ENCODE measurements around the gene ABHD16A. TPM values are rescaled to one million over a fixed set of nuclear protein-coding genes. Genes with fewer than 3 reads are reported as not detected.
"Not testable (repeated sequence)": the region's sequence is repeated elsewhere in the genome, so short reads cannot be mapped to it uniquely, and the experiment has no call there.

The ABHD16A gene
- total RNA-seq, 1 donor from 2014 or later = 44.5 TPM

DNA sequence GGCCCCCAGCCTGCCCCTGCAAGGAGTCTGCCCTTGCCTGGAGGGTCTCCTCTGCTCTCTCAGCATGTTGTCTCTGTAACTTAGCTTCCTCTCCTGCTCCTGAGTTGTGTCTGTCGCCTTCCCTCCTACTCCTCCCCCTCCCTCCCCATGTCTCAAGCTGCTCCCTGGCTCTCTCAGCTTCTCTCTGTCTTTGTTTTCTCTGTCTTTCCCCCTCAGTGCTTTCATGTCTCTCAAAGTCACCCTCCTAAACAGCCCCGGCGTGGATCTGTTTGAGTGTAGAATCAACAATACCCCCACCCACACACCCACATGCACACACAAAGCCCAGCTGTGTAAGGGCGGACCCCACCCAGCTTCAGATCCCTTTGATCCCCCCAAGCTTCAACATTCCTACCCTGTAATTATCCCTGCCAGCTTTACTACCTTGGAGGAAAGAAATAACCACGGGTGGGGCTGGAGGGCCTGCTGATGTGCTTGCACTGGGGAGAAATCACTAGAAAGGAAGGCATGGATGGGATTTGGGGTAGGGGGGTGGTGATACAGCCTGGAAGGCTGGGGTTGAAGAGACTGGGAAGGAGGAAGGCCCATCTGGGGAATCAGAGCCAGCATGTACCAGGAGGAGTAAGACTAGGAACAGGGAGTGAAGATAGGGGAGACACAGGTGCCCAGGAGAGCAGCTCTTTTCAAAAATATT is 11.0 kb upstream of the ABHD16A start:
- DNase-seq (ENCODE audit: low spot score) = no peak

DNA sequence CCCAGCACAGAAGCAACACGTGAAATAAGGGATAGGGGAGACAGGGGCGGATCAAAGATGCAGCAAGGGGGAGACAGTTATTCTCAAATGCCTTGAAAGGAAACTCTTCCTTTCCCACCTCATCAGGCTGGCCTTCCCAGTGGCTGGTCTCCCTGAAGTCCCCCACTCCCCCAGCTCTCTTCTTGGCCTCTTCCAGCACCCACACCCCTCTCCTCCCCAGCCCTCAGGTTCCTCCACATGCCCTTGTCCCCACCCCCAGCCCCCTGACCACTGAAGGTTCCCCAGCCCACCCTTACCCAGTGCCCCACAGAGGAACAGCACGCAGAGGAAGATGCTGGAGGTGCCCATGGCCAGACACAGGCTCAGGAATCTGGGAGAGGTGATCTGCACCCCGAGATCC is 10.3 kb upstream of the ABHD16A start:
- no peak for DNase-seq (ENCODE audit: low spot score)

DNA sequence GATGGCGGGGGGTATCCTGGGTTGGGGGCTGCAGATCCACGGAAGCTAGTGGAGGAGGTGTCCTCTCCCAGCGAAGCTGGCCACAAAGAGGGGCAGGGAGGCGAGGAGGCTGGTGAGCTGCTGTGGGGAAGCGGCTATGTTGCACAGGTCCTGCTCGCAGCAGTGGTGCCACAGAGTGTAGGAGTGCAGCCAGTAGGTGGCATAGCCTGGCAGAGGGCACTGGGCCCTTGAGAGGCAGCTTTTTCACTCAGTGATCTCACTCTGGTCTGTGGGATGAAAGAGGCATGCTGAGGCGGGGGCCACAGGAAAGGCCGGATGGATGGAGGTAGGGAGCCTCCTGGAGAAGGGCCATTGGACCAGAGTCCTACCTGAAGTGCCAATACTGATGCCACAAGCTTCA is 9.2 kb upstream of the ABHD16A start:
- no peak for DNase-seq (ENCODE audit: low spot score)

DNA sequence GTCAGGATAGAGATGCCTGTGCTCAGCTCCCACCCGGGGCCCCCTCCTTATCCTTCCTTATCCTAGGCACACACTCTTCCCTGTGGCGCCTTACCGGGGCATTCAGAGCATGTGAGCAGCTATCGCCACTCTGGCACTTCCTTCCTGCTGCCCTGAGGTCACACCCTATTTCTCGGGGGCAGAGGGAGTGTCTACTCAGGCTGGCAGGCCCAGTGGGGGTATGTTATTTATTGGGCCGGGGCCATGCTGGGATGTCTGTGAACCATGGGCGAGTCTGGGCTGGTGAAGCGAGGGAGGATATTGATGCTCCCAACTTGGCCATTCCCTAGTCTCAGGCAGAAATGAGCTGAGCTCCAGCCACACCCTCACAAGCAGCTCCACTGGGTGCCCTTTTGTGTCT is 8.1 kb upstream of the ABHD16A start:
- no peak for DNase-seq (ENCODE audit: low spot score)

DNA sequence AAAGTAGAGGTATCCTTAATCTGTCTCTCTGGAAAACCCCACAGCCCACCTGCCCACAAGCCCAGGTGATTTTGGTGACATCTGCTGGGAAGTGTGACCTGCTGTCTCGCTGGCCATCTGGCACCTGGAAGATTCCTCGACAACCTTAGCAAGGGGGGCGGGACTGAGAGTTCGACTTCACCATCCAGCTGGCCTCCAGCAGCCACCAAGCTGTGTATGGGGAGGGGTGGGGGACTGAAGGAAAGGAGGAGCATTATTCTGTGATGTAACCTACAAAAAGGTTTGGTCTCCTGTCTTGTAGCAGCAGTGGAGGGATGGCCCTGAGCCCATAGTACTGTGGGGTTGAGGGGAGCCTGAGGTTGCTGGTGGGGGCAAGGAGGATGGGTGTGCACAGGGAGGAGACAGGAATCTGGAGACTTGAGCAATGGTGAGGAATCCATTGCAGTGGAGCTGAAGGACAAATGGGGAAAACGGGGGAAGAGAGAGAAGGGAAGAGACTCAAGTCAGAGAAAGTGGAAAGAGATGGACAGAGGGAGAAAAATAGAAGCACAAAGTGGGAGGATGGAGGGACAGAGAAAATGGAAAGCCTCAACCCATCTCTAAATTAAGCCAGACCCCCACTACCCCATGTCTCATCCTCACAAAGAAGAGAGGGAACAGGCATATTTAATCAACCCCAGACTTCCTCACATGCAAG is 7.5 kb upstream of the ABHD16A start:
- no peak for DNase-seq (ENCODE audit: low spot score)

DNA sequence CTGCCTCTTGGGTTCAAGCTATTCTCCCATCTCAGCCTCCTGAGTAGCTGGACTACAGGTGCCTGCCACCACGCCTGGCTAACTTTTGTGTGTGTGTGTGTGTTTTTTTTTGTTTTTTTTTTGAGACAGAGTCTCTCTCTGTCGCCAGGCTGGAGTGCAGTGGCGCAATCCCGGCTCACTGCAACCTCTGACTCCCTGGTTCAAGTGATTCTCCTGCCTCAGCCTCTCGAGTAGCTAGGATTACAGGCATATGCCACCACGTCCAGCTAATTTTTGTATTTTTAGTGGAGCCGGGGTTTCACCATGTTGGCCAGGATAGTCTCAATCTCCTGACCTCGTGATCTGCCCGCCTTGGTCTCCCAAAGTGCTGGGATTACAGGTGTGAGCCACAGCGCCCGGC is 6.0 kb upstream of the ABHD16A start:
- not testable (repeated sequence) for DNase-seq (ENCODE audit: low spot score)

DNA sequence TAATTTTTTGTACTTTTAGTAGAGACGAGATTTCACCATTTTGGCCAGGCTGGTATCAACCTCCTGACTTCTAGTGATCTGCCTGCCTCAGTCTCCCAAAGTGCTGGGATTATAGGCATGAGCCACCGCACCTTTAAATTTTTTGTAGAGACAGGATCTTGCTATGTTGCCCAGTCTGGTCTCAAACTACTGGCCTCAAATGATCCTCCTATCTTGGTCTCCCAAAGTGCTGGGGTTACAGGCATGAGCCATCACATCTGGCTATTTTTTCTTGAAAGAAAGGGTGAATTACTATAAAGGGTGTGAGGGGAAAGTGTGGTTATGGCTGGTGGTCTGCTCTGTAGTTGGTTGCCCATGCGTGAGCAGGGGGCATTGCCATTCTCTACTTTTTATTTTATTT is 5.1 kb upstream of the ABHD16A start:
- no peak for DNase-seq (ENCODE audit: low spot score)

DNA sequence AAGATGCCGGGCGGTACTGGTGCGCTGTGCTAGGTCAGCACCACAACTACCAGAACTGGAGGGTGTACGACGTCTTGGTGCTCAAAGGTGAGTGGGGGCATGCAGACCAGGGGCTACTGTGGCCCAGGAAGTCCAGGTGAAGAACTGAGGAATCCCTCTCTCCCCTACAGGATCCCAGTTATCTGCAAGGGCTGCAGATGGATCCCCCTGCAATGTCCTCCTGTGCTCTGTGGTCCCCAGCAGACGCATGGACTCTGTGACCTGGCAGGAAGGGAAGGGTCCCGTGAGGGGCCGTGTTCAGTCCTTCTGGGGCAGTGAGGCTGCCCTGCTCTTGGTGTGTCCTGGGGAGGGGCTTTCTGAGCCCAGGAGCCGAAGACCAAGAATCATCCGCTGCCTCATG is 4.6 kb upstream of the ABHD16A start:
- no peak for DNase-seq (ENCODE audit: low spot score)

DNA sequence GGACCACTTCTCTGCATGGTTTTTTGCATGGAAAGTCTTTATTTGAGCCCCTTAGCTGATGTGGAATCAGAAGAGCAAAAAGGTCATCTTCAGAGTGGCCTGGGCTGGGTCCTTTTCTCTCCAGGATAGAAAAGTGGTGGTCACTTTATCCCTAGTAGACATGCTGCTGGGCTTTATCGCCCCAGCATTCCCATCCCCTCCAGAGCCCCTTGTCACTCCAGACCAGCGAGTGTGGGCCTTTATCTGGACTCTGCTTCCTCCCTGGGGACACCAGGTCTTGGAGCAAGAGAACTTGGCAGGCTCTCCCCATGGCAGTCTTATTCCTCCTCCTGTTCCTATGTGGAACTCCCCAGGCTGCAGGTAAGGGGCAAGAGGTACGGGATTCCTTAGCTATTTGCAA is 3.5 kb upstream of the ABHD16A start, which contains the start of gene LY6G6F:
LY6G6F (plus strand) TSS at position 268 of the 400 bp plus-strand sequence; CDS start at position 309, 41 bp downstream.
- no peak for DNase-seq (ENCODE audit: low spot score)

DNA sequence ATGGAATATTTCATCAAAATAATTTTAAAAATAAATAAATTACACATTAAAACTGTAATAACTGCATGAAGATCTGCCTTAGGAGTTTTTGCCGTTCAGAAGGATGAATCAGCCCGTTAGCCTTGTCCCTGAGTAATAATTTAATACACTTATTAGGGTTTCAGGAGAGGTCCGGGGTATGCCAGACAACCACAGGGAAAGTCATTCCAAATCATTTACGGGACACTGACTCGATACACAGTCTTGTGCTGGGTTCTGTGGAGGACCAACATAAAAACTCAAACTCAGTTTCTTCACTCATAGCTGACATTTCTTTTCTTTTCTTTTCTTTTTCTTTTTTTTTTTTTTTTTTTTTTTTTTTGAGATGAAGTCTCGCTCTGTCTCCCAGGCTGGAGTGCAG is 2.8 kb upstream of the ABHD16A start:
- no peak for DNase-seq (ENCODE audit: low spot score)

DNA sequence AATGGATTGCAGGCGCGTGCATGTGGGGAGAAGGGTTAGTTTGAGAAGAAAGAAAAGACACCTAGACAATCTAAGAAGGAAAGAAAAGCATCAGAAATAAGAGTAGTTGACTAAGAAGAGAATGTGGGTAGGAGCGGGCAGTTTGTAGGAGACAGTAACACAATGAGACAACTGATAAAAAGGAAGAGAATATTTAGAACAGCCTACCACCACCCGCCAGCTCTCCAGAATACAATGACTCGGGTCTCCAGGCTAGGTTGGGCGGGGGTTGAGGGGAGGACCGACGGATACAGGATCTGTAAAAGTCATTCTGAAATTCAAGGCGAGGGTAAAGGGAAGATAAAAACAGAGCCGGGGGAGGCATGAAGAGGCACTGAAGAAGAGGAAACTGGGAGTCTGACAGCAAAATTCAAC is 712 bp downstream of the ABHD16A start:
- no peak for DNase-seq (ENCODE audit: low spot score)

DNA sequence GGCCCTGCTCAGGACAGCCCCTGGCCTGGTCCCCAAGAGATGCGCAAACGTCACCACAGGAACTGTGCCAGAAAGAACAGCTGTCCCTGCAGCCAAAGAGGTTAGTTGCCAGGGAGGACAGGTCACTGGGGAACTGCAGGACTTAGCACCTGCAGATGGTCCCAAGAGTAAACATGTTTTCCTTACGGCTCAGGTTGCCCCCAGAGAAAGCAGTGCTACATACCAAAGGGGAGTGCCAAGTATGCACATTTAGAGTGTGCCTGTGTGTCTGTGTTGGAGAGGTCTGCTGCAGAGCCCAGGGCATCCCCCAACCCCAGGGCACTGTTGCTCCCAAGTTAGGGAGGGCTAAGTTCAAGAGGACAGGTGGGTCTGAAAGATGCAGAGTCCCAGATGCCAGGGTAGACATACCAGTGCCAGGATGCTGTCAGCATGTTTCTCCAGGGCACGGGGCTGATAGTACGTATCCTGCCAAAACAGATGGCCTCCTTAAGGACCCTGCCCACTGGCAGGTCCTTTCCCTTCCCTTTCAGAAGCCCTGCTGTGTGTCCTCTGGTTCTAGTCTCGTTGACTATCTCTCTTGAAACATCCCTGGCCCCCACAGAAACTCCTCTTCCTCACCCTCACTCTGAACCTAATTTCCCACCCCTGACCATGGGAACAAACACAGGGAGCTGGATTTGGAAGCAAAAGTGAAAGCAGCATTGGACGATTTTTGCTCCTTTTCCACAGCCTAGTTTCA is 1.3 kb downstream of the ABHD16A start:
- DNase-seq (ENCODE audit: low spot score) = no peak

DNA sequence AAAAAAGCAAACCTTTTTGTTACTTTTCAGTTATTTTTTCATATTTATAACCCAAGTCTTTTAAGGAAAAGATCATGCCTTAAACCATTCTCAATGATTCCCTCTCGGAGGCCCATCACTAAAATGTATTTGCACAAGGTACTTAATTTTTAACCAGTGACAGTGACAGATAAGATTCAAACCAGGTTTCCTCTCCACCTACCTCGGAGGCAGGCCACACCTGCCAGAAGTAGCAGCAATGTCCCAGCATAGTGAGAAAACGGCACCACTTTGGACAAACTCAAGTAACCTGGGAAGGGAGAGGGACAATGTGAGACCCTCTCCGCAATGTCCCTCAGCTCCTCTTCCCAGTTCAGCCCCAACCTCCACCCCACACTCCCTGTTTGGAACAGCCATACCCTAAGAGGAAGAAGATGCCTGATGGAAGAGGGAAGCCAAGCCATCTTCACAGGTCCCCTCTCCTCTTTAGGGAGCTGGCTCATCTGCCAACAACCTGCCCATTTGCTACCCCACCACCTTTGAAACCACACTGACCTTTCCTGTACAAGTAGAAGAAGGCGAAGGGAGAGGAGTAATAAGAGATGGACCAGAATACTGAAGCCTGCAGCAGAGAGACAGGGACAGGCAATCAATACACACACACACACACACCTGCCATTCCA is 2.3 kb downstream of the ABHD16A start:
- DNase-seq (ENCODE audit: low spot score) = no peak

DNA sequence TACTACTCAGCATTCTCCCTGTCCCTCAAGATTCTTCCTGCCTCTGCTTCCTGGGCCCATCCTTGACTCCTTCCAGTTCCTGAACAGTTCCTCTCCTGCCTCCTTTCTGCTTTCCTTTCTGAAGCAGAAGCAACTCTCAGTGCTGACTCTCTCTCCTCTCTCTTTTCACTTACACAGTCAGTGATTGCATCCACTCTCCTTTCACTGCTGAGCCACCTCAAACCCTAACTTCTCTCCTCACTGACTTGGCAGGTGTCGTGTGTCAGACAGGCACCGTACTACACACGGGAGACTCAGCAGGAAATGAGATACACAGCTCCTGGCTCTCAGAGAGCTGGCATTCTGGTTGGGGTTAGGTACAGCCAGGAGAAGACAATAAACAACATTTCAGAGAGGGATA is 5.6 kb downstream of the ABHD16A start:
- no peak for DNase-seq (ENCODE audit: low spot score)

DNA sequence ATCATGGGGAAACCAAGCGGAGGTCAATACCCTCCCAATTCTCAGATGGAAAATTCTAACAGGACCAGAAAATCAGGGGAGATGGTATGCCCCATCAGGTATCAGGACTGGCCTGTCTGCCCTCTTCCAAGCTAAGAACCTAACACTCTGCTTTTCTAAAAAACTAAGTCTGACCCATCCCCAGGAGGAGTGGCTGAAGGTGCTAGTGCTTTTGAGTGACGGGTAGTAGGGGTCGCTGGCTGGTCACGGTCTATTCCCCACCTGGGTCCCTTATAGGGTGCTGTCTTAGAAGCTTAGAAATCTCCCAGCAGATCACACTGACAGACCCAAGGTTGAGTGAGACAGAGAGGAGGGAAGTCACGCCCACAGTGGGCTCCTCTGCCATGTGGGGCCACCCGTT is 9.6 kb downstream of the ABHD16A start:
- no peak for DNase-seq (ENCODE audit: low spot score)

DNA sequence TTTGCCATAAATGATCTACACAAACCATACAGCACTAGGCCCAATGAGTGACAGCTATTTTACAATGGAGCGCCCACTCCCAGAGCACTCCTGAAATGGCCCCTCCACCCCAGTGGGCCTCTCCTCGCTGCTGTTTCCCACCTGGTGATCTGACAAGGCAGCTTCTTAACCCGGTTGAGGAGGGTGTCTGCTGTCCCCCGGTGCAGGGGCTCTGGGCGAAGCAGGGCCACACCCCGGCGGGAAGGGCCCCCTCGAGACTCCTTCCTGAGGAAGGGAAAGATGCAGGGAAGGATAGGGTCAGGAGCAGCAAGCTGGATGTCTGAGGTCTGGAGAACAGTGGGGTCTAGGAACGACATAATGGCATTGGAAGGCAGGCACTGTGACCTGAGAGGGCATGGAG is 10.2 kb downstream of the ABHD16A start:
- DNase-seq (ENCODE audit: low spot score) = no peak

DNA sequence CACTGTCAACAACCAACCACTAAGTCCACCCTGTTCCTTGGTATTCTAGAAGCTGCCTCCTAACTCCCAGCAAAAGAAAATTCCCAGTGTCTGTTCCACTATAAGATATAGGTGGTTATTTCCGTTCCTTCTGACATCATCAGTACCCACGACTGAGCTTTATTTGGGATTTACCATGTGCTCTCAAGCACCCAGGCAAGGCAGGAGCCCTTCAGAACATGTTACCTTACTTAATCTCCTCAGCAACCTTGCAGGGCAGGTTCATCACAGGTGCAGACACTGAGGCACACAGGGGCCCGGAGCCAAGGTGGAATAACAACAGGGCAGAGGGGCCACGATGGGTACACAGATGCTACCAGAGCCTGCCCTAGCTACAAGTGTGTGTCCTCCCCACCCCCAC is 10.8 kb downstream of the ABHD16A start:
- no peak for DNase-seq (ENCODE audit: low spot score)

DNA sequence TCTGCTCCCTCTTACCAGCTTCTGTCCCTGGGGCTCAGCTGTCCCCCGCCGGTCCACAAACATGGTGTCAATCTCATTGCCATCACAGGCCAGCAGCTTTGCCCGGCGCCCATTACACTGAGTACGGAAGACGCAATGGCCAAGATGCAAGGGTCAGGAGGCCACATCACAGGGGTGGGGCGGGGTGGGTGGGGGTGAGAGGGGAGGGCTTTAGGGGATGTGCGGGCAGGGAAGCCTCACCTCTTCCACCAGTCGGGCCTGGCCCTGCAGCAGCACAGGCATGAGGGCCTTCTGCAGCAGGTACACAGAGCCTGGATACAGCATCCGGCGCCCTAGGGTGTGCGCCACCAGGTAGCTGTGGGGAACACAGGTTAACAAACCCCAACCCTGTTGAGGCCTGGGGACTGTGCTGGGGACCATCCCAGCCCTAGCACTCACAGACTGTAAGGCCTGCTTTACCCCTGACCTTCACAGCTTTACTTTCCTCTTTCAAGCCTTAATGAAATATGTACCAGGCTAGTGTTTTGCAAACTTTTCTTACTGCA is 11.5 kb downstream of the ABHD16A start:
- no peak for DNase-seq (ENCODE audit: low spot score)

DNA sequence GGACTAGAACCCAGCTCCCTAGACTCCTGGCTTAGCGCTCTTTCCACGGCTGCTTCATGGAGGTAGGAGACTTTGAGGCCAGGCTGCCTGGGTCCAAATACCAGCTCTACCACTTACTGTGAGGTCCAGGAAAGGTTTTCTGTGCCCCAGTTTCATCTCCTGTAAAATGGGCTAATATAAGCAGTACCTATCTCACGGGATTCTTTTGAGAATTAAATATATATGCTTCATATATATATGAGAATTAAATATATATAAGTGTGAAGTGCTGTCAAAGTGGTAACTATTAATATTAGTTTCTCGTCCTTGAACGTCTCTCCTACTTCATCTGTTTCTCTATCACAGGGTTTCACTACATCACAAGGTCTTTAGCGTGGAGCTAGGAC is 12.1 kb downstream of the ABHD16A start:
- no peak for DNase-seq (ENCODE audit: low spot score)

DNA sequence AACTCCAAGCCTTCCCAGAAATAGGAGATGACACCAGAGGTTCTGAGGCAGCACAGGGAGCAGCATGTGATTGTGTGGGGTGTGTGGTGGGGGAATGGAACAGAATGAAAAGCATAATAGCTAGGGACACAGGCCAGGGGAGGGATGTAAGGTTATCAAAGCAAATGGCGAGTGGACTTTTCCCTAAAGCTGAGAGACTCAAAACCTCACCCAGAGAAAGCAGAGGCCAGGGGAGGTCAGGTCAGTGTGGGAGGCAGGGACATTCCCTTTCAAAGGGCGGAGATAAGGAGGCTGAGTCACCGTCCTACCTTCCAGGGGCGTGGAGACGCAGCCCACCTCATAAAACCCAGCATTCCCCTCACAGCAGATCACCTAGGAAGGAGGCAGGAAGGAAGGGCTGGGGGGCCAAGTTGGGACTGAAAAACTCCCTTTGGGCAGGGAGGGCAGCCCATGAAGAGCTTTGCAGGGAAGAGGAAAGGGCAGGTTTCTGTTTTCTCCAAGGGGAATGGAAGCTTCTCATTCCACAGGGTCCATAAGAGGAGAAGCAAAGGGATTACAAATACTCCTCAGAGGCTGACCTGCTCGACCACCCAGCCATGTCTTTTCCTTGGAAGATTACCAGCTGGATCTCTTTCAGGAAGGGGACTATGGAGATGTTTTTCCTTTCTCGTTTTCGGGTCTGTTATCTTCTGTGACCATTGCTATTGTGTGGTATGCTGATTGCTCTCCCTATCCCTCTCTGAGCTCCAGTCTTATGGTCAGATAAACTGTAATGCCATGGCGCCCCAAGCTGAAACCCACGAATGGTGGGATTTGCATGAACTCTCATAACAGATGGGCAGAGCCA is 12.7 kb downstream of the ABHD16A start:
- no peak for DNase-seq (ENCODE audit: low spot score)

Data from ureter (tissue), 1 donor.